ENCODE data around the gene PCYOX1L.

Gene PCYOX1L

DNA sequence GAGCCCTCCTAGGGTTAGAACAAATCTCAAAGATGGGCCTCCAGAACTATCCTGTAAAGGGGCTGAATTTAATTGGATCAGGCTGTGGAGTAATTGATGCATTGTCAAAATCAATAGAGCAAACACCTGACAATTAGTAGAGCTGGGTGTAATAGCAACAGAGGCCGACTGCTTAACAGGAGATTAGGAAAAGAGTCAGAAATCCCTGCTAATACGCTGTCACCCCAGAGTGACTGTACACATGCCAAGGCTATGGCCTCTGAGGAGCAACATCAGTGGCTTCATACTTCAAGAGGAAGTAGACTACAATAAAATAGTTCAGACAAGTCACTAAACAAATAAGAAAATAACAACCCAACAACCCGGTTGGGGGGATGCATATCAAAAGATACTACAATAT is 31.2 kb upstream of the PCYOX1L start:
- Mint-ChIP-seq H3K9me3 (no peaks in the 10 kb centered on the region), H3K27ac (no peak overlapping the region), H3K36me3 (ENCODE audit: low read depth) (no peaks in the 10 kb centered on the region), H3K4me3 (no peak overlapping the region), H3K4me1 (peaks cover 25% of the 10 kb centered on the region), H3K27me3 (ENCODE audit: low read depth) (no peaks in the 10 kb centered on the region)
- no peak for TF ChIP-seq CTCF (IDR thresholded peaks at IDR 0.05; ENCODE audit: unreplicated experiment in 3 of 3)

GRCh38 chr5:149328177-149328576 is 29.7 kb upstream of the PCYOX1L start:
- no peak overlapping the region for H3K27ac Mint-ChIP-seq
- no peaks in the 10 kb centered on the region for H3K9me3 Mint-ChIP-seq
- no peak overlapping the region for H3K4me3 Mint-ChIP-seq
- H3K36me3 Mint-ChIP-seq (ENCODE audit: low read depth) = no peaks in the 10 kb centered on the region
- H3K27me3 Mint-ChIP-seq (ENCODE audit: low read depth) = no peaks in the 10 kb centered on the region
- no peak for TF ChIP-seq CTCF (IDR thresholded peaks at IDR 0.05; ENCODE audit: unreplicated experiment in 3 of 3)
- H3K4me1 Mint-ChIP-seq = peaks cover 13% of the 10 kb centered on the region

GRCh38 chr5:149333711-149334443 is 24.0 kb upstream of the PCYOX1L start:
- H3K27ac Mint-ChIP-seq = no peak overlapping the region
- no peak for TF ChIP-seq CTCF (IDR thresholded peaks at IDR 0.05; ENCODE audit: unreplicated experiment in 3 of 3)
- no peak overlapping the region for H3K4me3 Mint-ChIP-seq

DNA sequence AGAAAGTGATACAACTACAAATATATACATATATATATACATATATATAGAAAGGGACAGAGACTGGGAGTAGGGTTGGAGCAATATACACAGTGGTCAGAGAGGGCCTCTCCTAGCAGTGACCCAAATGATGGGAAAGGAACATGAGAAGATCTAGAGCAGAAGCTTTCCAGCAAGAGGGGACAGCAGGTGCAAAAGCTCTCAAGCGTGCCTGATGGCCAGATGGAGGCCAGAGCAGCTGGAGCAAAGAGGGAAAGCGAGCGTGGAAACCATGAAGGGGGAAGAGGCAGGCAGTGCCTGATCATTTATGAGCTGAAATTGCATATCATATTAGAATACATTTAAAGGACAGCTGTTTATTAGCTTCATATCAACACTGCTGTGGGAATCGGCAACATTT is 20.1 kb upstream of the PCYOX1L start:
- Mint-ChIP-seq H3K27ac (no peak overlapping the region), H3K4me1 (peaks cover 8% of the 10 kb centered on the region), H3K9me3 (no peaks in the 10 kb centered on the region), H3K4me3 (peak overlapping the region in 1 of 3 experiments; percentile 38), H3K36me3 (ENCODE audit: low read depth) (no peaks in the 10 kb centered on the region), H3K27me3 (ENCODE audit: low read depth) (no peaks in the 10 kb centered on the region)
- no peak for TF ChIP-seq CTCF (IDR thresholded peaks at IDR 0.05; ENCODE audit: unreplicated experiment in 3 of 3)

More at GRCh38 chr5:149333711-149334443, 24.0 kb upstream of the PCYOX1L start:
- H3K4me1 Mint-ChIP-seq = peaks cover 8% of the 10 kb centered on the region
- no peaks in the 10 kb centered on the region for H3K9me3 Mint-ChIP-seq
- no peaks in the 10 kb centered on the region for H3K36me3 Mint-ChIP-seq (ENCODE audit: low read depth)
- H3K27me3 Mint-ChIP-seq (ENCODE audit: low read depth) = no peaks in the 10 kb centered on the region

DNA sequence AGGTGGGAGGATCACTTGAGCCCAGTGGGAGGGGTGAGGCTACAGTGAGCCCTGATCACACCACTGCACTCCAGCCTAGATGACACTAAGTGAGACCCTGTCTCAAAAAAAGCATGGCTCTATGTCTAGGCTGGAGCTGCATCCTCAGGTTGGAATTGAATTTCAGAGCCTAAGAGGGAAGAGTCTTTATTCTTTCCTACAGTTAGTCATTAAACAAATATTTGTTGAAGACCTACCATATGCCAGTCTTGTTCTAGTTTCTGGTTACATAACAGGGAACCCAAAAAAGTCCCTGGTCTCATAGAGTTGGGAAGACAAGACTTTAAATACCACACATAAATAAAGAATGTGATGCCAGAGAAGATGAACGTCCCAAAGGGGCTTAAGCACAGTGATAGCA is 19.5 kb upstream of the PCYOX1L start:
- no peak overlapping the region for H3K4me3 Mint-ChIP-seq
- no peaks in the 10 kb centered on the region for H3K9me3 Mint-ChIP-seq
- H3K27me3 Mint-ChIP-seq (ENCODE audit: low read depth) = no peaks in the 10 kb centered on the region
- no peak overlapping the region for H3K27ac Mint-ChIP-seq
- H3K4me1 Mint-ChIP-seq = peaks cover 8% of the 10 kb centered on the region
- no peak for TF ChIP-seq CTCF (IDR thresholded peaks at IDR 0.05; ENCODE audit: unreplicated experiment in 3 of 3)
- no peaks in the 10 kb centered on the region for H3K36me3 Mint-ChIP-seq (ENCODE audit: low read depth)

- H3K4me1 Mint-ChIP-seq = peaks cover 22% of the 10 kb centered on the region
- H3K9me3 Mint-ChIP-seq = no peaks in the 10 kb centered on the region
- no peak overlapping the region for H3K4me3 Mint-ChIP-seq
- TF ChIP-seq CTCF (IDR thresholded peaks at IDR 0.05; ENCODE audit: unreplicated experiment in 3 of 3) = no peak
- H3K36me3 Mint-ChIP-seq (ENCODE audit: low read depth) = no peaks in the 10 kb centered on the region
- no peaks in the 10 kb centered on the region for H3K27me3 Mint-ChIP-seq (ENCODE audit: low read depth)
- H3K27ac Mint-ChIP-seq = no peak overlapping the region
Observed at GRCh38 chr5:149340920-149341319, 16.9 kb upstream of the PCYOX1L start.
